ENCODE results near the gene SORCS2.

Gene SORCS2

GRCh38 chr4:7353846-7354610, 161.7 kb downstream of the SORCS2 start:
- Histone ChIP-seq H3K9me2 (ENCODE audit: low read depth, low read length) (no peaks in the 10 kb centered on the region), H3K4me2 (ENCODE audit: low read length) (no peak overlapping the region), H3K9ac (ENCODE audit: low read length) (no peak overlapping the region), H2AFZ (ENCODE audit: low read length) (no peak overlapping the region), H3K27me3 (ENCODE audit: insufficient read depth, low read length) (no peaks in the 10 kb centered on the region), H4K20me1 (ENCODE audit: insufficient read depth, low read length) (no peaks in the 10 kb centered on the region), H3K36me3 (ENCODE audit: insufficient read depth, low read length) (no peaks in the 10 kb centered on the region), H3K9me3 (ENCODE audit: low read length) (no peaks in the 10 kb centered on the region), H3K79me2 (ENCODE audit: insufficient read depth, low read length) (no peaks in the 10 kb centered on the region), H3K4me3 (ENCODE audit: low read depth, low read length, poor library complexity, severe bottlenecking) (no peak overlapping the region), H3F3A (ENCODE audit: insufficient read depth, low read length) (no peaks in the 10 kb centered on the region), H3K4me1 (ENCODE audit: insufficient read depth, low read length, severe bottlenecking) (no peaks in the 10 kb centered on the region), H3K27ac (ENCODE audit: low read depth, low read length, poor library complexity, severe bottlenecking) (no peak overlapping the region)
- TF ChIP-seq, protein P1, sequence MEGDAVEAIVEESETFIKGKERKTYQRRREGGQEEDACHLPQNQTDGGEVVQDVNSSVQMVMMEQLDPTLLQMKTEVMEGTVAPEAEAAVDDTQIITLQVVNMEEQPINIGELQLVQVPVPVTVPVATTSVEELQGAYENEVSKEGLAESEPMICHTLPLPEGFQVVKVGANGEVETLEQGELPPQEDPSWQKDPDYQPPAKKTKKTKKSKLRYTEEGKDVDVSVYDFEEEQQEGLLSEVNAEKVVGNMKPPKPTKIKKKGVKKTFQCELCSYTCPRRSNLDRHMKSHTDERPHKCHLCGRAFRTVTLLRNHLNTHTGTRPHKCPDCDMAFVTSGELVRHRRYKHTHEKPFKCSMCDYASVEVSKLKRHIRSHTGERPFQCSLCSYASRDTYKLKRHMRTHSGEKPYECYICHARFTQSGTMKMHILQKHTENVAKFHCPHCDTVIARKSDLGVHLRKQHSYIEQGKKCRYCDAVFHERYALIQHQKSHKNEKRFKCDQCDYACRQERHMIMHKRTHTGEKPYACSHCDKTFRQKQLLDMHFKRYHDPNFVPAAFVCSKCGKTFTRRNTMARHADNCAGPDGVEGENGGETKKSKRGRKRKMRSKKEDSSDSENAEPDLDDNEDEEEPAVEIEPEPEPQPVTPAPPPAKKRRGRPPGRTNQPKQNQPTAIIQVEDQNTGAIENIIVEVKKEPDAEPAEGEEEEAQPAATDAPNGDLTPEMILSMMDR (IDR thresholded peaks at IDR 0.05; ENCODE audit: low read length), result no peak
- TF ChIP-seq EZH2 (IDR thresholded peaks at IDR 0.05; ENCODE audit: borderline replicate concordance, low read length), result no peak

GRCh38 chr4:7354927-7355326, 162.6 kb downstream of the SORCS2 start:
- no peak overlapping the region for H3K4me2 ChIP-seq (ENCODE audit: low read length)
- H4K20me1 ChIP-seq (ENCODE audit: insufficient read depth, low read length), result no peaks in the 10 kb centered on the region
- H3K27ac ChIP-seq (ENCODE audit: low read depth, low read length, poor library complexity, severe bottlenecking), result no peak overlapping the region
- no peaks in the 10 kb centered on the region for H3K36me3 ChIP-seq (ENCODE audit: insufficient read depth, low read length)
- no peak overlapping the region for H2AFZ ChIP-seq (ENCODE audit: low read length)
- no peaks in the 10 kb centered on the region for H3K79me2 ChIP-seq (ENCODE audit: insufficient read depth, low read length)
- H3K9me3 ChIP-seq (ENCODE audit: low read length), result no peaks in the 10 kb centered on the region
- no peak overlapping the region for H3K9ac ChIP-seq (ENCODE audit: low read length)
- H3K4me3 ChIP-seq (ENCODE audit: low read depth, low read length, poor library complexity, severe bottlenecking), result no peak overlapping the region
- no peak for TF ChIP-seq EZH2 (IDR thresholded peaks at IDR 0.05; ENCODE audit: borderline replicate concordance, low read length)
- TF ChIP-seq, protein P1 (IDR thresholded peaks at IDR 0.05; ENCODE audit: low read length), result no peak
- H3F3A ChIP-seq (ENCODE audit: insufficient read depth, low read length), result no peaks in the 10 kb centered on the region
- no peaks in the 10 kb centered on the region for H3K4me1 ChIP-seq (ENCODE audit: insufficient read depth, low read length, severe bottlenecking)
- no peaks in the 10 kb centered on the region for H3K9me2 ChIP-seq (ENCODE audit: low read depth, low read length)
- no peaks in the 10 kb centered on the region for H3K27me3 ChIP-seq (ENCODE audit: insufficient read depth, low read length)

DNA sequence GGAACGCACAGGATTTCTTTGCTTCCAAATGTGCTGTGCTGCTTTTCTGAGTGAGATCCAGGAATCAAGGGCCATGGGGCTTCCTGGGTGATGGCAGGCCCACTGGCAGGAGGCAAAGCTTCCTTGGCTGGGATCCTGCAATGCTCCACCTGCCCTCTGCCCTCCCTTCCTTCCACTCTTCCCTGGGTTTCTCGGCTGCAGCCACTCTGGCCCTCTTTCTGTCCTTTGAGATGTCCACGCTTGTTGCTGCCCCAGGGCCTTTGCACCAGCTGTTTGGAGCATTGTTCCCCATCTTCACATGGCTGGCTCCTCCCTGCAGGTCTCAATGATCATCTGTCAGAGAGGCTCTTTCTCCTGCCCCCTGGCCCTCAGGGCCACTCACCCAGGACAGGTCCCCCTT, 163.5 kb downstream of the SORCS2 start:
- no peaks in the 10 kb centered on the region for H3K79me2 ChIP-seq (ENCODE audit: insufficient read depth, low read length)
- H3K9ac ChIP-seq (ENCODE audit: low read length), result no peak overlapping the region
- no peaks in the 10 kb centered on the region for H3K36me3 ChIP-seq (ENCODE audit: insufficient read depth, low read length)
- H3K4me3 ChIP-seq (ENCODE audit: low read depth, low read length, poor library complexity, severe bottlenecking), result no peak overlapping the region
- no peaks in the 10 kb centered on the region for H3K9me3 ChIP-seq (ENCODE audit: low read length)
- no peaks in the 10 kb centered on the region for H3F3A ChIP-seq (ENCODE audit: insufficient read depth, low read length)
- H3K4me2 ChIP-seq (ENCODE audit: low read length), result no peak overlapping the region
- H3K9me2 ChIP-seq (ENCODE audit: low read depth, low read length), result no peaks in the 10 kb centered on the region
- H3K27me3 ChIP-seq (ENCODE audit: insufficient read depth, low read length), result no peaks in the 10 kb centered on the region
- no peaks in the 10 kb centered on the region for H3K4me1 ChIP-seq (ENCODE audit: insufficient read depth, low read length, severe bottlenecking)
- no peak for TF ChIP-seq EZH2 (IDR thresholded peaks at IDR 0.05; ENCODE audit: borderline replicate concordance, low read length)
- TF ChIP-seq, protein P1 (IDR thresholded peaks at IDR 0.05; ENCODE audit: low read length), result no peak
- no peaks in the 10 kb centered on the region for H4K20me1 ChIP-seq (ENCODE audit: insufficient read depth, low read length)
- H3K27ac ChIP-seq (ENCODE audit: low read depth, low read length, poor library complexity, severe bottlenecking), result no peak overlapping the region
- H2AFZ ChIP-seq (ENCODE audit: low read length), result no peak overlapping the region

Data from OCI-LY1 (cell line).